ENCODE measurements around the gene GNAZ.

The GNAZ gene

DNA sequence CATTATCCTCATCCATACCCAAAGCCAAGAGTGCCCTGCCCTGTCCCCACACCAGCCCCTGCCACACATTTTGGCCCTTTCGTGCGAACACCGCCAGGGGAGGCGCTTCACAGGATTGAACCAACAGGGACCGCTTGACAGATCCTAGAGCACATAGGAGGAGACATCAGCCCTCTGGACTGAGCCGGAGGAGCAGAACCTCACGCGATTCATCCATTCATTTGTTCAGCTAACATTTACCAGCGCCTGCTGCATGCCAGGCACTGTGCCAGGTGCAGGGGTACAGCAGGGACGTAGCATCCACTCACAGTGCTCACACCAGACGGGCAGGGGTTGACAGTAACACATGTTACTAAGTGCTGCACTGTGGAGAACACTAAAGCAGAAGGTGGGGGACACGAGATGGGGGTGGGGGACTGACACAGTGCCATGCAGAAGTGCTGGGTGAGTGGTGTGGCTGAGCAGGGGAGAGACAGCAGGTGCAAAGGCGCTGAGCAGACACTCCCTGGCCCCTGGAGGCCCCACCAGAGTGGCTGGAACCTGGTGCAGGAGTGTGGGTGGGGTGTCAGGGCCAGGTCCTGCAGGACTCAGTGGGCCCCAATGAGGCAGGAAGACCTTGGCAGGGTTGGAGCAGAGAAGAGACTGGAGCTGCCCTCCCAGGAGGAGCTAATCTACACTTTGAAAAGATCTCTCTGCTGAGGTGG is 3.4 kb downstream of the GNAZ start:
- H3K4me3 ChIP-seq (ENCODE audit: low read depth, low read length) = no peak overlapping the region
- DNase-seq (ENCODE audit: low read depth) = no peak

DNA sequence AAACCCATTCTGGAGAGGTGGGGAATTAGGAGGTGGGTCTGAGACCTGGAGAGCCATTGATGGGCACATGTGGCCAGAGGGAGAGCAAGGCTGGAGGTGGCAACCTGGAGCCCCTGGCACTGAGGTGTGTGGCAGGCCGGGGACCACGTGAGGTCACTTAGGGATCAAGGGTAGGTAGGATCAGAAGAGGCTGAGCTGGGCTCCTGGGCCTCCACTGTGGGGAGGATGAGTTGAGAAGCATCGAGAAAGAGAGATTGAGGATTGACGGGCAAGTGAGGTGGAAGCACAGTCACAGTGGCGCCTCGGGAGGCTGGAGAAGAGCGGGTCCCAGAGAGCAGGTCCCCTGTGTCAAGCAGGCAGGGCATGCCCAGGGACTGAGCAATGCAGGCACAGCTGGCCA is 4.1 kb downstream of the GNAZ start:
- no peak overlapping the region for H3K4me3 ChIP-seq (ENCODE audit: low read depth, low read length)
- DNase-seq (ENCODE audit: low read depth) = no peak

DNA sequence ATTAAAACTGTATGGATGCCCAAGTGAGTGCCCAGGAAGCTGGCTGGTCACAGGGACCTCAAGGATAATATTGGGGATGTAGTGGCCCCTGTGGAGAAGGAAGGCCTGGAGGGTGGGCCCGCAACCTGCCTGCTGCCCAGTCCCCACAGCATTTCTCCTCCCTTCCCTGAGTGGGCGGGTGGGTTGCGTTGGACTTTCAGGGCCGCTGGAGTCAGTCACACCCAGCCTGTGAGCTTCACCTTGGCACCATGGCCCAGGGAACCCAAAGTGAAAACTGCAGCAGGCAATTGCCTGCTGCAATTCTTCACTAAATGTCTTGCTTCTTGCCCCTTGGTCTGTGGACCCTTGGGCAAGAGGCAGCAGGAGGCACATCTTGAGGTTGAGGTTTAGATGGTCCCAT is 4.7 kb downstream of the GNAZ start:
- H3K4me3 ChIP-seq (ENCODE audit: low read depth, low read length) = no peak overlapping the region
- DNase-seq (ENCODE audit: low read depth) = no peak

DNA sequence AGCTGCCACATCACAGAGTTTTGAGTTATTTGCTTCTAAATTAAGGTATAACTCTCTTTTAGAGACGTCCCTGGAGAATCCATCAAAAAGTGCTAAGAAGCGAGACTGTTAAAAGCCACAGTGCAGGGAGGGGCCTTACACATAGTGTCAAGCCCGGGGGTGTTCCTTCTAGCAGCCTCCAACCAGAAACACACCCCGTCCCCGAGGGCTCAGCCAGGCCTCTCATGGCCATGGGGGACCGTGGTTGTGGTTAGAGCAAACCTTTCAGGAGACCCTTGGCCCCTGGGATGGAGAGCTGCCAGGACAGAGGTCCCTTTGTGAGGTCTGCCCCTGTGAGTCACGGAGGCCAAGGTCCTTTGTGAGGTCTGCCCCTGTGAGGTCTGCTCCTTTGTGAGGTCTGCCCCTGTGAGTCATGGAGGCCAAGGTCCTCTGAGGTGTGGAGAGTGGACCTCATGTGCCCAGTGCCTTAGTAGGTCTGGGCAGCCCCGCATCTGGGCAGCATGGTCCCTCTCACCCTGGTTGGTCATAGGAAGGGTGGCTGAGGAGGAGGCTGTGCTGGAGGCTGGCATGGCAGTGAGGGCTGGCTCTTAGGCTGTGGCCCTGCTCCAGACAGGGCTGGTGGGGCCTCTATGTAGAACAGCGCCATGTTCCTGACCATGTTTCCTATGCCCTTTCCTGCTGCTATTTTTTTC is 5.4 kb downstream of the GNAZ start:
- H3K4me3 ChIP-seq (ENCODE audit: low read depth, low read length) = no peak overlapping the region
- DNase-seq (ENCODE audit: low read depth) = no peak

DNA sequence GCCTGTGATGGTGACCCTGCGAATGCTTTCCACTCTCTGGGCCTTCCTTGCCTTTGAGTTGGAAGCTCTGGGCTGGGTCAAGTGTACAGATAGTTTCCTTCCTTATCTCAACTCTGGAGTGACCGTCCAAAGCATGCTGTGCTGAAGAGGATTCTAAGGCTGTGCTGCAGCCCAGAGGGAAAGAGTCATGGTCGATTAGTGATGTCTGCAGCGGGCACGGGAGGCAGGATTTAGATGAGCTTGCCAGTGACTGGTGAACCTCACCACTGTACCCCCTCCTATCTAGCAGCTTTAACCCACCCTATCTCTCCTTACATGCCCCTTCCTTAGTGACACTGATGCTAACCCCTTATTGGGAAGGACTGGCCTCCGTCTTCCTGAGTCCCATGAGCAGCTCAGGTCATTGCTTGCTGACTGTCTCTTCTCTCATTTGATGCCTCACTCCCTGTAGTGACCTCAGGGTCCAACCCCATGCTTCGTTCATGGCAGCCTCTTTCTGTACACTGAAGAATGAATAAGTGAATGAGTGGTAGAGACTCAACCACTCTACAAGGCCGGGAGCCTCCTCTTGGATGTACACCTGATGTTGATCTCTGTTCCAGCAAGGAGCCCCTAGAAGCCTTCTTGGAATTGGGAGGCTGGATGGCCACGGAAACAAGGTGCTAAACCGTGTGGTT is 6.7 kb downstream of the GNAZ start:
- DNase-seq (ENCODE audit: low read depth) = no peak
- H3K4me3 ChIP-seq (ENCODE audit: low read depth, low read length) = no peak overlapping the region

DNA sequence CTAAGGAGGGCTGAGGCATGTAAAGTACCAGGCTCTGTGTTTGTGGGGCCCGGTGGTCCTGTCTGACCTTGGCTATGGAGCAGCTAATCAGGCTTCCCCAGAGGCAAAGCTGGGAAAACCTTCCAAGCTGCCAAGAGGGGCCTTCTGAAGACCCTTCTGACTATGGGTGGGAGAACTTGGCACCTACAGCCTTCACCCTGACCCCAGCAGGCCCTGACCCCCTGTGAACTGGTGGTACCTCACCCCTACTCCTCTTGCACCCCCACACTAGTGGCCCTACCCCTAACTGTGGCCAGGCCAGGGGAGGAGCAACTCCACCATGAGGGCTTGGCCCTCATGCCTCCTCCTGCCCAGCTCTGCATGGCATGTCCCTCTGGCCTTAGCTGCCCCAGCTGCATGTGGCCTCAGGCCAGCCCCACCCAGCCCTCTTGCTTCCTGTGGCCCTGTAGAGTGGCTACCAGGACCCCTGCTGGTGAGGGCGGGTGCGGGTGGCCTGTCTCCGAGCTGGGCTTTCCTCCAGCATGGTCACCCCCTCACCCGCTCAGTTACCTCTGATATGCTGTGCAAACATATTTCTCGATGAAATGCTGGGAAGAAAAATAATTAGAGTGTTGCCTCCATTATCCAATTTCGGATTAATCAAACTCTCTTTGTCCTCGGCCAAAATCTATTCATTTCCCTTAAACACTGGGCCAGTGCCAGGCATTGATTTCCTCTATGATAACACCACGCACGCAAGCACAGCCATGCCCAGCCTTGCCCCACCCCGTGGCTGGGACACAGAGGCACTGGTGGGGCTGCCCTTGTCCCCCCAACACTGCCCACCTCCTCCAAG is 7.5 kb downstream of the GNAZ start:
- DNase-seq (ENCODE audit: low read depth) = no peak
- no peak overlapping the region for H3K4me3 ChIP-seq (ENCODE audit: low read depth, low read length)

DNA sequence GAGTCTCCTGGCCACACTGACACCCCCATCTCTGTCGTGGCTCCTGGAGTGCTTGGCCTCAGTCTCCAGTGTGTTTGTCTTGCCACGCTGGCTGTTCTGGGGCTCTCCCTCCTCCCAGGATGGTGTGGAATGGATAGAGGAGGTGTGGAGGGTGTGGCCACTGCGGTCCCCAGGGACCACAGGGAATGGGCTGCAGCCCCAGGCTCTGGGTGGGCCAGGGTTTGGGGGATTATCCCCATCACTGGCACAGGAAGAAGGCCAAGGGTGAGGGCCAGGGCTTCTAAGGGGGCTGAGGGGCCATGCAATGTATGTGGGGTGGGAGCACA is 8.1 kb downstream of the GNAZ start:
- H3K4me3 ChIP-seq (ENCODE audit: low read depth, low read length) = no peak overlapping the region
- no peak for DNase-seq (ENCODE audit: low read depth)

DNA sequence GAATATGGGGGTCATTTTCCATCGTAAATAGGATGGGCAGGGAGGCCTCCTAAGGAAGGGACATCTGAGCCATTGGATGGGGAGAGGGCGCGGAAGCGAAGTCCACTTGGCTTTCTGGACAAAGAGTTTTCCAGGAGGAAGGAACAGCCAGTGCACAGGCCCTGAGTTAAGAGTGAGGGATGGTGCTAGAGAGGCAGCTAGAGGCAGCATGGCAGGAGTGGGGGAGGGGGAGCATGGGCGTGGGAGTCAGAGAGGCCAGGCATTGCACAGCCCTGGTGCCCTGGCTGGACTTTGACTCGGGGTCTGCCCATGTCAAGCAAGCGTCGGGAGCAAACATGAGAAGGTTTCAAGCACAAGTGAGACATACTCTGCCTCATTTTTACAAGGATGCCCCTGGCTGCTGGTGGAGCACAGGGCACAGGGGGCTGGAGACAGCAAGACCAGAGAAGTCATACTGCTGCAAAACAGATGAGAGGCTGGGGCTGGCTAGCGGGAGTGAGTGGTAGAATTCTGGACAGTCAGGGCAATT is 9.0 kb downstream of the GNAZ start:
- no peak for DNase-seq (ENCODE audit: low read depth)
- no peak overlapping the region for H3K4me3 ChIP-seq (ENCODE audit: low read depth, low read length)

DNA sequence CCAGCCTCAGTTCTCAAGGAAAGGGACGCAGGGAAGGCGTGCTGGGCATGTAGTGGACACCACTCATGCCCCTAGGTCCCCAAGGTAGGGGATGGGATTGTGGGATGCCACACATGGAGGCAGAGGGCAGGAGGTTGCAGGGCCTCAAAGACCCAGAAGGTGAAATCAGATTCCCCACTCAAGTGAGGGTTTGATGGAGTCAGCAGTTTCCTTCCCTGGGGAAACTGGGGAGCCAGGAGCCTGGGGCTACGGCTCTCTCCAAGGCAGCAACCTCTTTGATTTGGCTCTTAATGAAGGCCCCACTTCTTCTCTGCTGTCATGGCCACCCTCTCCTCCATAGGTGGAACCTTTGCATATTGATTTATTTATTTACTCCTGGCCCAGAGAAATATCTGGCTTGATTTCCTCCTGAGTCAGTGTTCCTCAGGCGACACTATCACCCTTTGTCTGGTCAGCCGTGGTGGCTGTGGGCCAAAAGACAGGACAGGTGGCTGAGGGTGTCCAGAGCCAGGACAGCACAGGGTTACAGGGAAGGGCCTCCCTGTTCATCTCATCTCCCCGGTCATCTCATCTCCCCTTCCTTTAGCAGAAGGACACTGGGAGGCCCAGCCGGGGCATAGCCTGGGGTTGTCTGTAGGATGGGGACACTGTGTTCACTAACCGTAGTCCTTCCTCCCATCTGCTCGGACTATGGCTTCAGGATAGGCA is 9.6 kb downstream of the GNAZ start:
- DNase-seq (ENCODE audit: low read depth) = no peak

DNA sequence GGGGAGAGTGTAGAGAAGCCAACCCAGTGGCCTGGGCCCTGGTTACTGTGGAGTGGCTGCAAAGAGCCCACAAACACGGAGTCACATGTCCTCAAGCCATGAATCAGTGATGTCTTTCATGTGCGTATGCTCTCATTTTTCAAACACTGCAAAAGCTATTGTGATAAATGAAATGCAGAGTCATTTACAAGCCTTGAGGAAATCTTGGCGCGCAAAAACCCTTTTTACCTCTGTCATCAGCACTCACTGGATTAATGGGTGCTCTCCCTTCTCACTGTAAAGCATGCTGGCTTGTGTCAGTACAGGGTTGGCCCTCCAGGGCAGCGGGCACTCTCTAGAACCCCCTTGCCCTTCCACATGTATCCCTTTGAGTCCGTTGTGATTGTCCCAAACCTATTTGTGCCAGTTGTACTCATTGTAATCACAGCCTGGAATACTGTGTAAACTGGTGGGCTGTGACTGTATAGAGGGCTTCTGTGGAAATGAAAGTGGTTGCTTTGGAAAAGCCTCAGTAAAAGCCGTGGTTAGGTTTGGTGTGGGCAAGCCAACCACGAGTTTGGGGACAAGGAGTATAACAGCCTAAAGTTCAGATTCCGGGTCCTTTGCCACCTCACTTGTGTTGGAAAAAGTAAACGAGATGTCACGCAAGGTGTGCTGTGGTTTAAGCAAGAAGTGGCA is 10.4 kb downstream of the GNAZ start:
- H3K4me3 ChIP-seq (ENCODE audit: low read depth, low read length) = no peak overlapping the region
- DNase-seq (ENCODE audit: low read depth) = no peak

More for the DNA sequence above, 9.6 kb downstream of the GNAZ start:
- H3K4me3 ChIP-seq (ENCODE audit: low read depth, low read length) = no peak overlapping the region

DNA sequence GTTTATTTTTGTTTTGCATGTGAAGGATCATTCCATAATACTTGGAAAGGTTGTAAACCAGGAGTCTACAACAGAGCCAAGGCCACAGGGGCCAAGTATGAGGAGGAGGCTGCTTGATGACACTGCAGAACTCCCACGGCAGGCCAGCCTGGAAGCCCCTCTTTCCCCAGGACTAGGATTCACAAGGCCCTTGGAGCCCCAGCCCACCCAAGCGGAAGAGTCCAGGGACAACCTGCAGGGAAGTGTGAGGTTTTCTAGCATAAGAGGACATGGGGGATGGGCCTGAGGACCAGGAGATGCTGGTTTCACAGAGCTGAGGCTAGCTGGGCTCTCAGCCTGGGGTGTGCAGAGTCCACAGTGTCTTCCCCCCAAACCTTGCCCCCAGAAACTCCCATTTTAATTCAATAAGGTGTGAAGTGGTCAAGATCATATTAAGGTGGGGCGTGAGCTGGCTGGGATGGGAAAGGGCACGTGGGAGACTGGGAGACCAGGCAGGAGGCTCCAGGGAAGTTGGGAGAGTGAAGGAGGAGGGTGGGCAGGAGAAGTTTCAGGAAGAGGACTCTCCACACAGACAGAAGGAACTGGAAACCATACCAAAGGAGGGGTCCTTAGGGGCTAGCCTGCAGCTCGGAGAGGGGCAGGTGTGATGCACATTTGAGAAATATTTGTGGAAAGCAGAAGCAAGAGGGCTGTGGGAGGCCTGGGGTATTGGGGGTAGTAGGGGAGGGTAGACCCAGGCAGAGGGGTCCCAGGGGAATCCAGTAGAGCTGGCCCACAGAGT is 12.4 kb downstream of the GNAZ start:
- no peak for DNase-seq (ENCODE audit: low read depth)
- H3K4me3 ChIP-seq (ENCODE audit: low read depth, low read length) = no peak overlapping the region

DNA sequence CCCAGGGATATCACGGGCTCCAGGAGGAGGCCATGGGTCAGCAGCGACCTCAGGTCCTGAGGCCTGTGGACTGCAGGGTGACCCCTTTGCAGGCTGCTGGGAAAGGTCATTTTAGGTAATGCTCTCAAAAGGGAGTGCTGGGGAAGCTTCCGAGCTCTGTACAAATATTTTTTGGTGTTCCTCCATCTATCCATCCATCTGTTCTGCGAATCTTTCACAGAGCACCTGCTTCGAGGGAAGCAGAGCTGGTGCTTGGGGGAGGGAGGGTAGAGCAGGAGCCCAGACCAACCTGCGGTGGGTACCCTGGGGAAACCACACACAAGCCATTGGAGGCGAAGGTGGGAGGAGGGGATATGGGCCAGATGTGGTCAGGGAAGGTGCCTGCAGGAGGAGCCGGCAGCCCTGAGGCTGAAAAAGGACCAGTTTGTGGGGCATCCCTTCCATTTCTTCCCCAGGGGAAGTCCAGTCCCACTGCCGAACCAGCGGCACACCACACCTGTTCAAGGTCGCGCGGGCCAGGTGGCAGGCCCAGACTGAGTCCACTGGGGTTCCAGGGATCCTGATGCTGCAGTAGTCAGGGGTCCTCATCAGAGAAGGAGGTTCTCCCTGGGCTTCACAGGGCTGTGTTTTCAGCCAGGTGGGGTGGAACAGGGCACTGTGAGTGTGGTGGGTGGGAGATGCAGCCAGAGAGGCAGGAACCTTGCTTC is 13.1 kb downstream of the GNAZ start:
- H3K4me3 ChIP-seq (ENCODE audit: low read depth, low read length) = no peak overlapping the region
- DNase-seq (ENCODE audit: low read depth) = no peak

DNA sequence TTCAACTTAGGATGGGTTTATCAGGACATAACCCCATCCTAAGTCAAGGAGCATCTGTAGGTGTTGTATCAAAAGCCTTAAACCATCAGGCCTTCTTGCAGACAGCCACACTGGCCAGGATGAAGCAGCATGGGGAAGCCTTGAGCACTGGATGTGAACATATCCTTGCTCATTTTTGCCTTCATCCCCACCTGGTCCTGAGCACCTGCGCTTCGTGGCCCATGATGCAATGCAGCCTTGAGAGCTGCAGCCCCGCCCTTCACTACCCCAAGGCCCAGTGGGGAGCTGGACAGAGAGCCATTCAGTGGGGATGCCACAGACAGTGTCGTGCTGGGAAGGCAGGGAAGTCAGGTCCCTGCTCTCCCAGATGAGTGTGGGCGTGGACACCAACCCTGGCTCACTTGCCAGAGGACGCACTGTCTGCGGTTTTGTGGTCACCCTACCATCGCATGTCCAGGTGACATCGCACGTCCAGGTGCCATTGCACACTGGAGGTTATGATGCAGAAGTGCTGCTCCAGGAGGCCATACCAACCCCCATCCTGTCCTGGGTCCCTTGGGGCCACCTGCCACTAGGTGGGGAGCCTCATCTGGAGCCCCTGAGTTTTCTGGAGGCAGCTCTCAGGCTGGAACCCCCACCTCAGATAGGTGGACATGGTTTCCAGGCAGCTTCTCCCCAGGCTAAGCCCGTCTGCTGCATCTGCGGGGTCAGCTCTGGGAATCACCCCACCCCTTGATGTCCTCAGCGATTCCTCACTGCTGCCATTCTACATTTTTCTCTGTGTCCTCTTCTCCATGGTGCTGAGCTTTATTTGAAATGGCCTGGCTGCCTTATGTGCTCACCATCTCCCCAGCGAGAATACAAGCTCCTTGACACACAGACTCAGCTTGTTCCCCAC is 14.4 kb downstream of the GNAZ start:
- no peak for DNase-seq (ENCODE audit: low read depth)

DNA sequence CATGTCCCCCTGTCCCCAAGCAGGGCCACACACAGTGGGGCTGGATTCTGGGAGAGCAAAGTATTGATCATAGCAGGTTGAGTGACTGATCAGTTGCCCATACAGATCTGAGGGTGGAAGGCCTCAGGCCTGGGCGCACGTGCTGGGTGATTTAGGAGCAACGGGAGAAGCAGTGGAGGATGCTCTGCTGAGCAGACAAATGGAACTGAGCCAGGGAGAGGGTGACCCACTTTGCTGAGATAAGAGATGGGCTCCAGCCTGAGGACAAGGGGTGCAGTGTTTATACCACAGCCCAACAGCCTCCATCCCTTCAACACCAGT is 15.0 kb downstream of the GNAZ start:
- no peak for DNase-seq (ENCODE audit: low read depth)
- no peak overlapping the region for H3K4me3 ChIP-seq (ENCODE audit: low read depth, low read length)

More for the DNA sequence above, 14.4 kb downstream of the GNAZ start:
- no peak overlapping the region for H3K4me3 ChIP-seq (ENCODE audit: low read depth, low read length)

DNA sequence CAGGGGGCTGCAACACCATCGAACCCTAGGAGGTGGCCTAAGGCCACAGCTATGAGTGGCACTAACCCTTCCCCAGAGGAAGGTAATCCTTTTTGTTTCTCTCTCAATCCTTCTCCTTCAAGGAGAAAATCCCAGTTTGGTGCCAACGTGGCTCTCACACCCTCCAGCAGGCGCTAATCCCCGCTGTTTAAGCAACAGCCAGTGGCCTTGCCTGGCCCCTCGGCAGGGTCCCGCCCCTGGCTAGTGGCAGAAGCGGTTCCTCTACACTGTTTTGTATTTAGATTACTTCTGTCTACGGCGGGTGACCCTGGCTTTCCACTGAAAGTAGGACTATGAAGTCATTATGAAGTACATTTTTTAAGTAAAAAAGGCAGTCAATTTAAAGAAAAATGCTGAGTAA is 15.5 kb downstream of the GNAZ start:
- no peak for DNase-seq (ENCODE audit: low read depth)
- H3K4me3 ChIP-seq (ENCODE audit: low read depth, low read length) = no peak overlapping the region

DNA sequence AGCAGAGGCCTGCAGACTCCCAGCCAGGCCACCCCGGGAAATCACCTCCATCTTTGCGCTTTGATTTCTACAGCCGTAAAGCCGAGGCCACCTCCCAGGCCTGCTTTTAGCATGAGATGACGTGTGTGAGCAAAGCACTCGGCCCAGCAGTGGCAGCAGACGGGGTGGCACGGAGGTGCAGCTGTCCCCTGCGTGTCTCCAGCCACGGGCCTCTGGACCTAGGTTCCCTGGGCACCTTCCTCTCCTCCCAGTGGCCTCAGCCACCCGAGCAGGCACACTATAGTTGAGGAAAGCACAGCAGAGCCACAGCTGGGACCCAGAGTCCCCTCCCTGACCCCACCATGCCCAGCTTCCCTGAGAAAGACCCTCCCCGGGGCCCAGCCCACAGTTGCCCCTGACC is 15.9 kb downstream of the GNAZ start:
- no peak overlapping the region for H3K4me3 ChIP-seq (ENCODE audit: low read depth, low read length)
- DNase-seq (ENCODE audit: low read depth) = no peak

DNA sequence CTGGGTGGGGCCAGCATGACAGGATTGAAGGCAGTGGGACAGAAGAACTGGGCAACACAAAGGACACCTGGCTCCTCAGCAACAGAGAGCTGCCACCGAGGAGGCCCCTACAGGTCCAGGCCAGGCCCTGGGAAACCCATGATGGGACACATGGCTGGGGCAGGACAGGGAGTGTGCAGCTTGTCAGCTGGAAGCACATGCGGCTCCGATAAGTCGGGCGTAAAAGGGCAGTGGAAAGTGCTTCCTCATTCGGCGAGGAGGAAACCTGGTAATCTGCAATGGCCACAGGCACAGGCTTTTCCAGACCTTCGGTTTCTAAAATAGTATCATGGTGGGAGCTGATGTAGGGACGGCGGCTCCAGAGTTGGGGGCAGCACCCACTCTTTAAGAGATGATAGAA is 16.5 kb downstream of the GNAZ start:
- no peak for DNase-seq (ENCODE audit: low read depth)

More for the DNA sequence above, 16.5 kb downstream of the GNAZ start:
- no peak overlapping the region for H3K4me3 ChIP-seq (ENCODE audit: low read depth, low read length)
